Measurements from ENCODE around the gene RAC2.
A peak's percentile ranks its signal among the peaks of the same experiment; 100 is the strongest.

Gene RAC2

DNA sequence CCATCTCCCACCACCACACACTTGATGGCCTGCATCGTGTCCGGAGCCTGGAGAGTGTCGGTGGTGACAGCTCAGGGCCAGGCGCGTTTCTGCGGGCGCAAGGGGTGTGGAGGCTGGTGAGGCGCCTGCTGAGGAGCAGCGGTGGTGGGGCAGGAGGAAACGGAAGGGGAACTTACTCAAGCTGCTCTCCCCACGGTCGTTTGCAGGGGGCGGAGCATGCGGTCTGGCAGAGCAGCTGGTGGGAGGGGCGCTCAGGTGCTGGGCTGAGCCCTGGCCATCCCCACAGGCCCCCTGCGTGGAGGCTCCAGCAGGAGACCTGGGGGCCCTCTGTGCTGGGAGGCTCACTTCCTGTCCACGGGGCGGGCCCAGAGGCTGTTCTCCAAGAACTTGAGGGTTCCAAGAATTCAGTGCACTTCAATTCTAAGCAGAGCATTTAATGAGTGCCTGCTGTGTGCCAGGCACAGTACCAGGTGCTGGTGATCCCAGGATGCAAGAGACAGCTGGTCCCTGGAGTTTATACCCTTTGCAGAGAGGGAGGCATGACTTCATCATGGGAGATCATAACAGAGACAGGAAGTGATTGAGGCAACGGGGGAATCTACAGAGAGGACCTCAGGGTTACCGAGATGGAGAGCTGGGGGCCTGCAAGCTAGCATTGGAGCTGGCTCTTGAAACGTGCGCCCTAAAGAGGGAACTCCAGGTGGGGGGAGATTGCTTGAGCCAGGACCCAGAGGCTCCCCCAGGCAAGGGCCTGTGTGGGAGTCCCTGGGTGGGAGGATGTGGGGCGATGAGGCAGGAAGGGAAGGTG, at the start of gene RAC2:
Gene RAC2, minus strand, starts transcription at position 156 of the 808 bp plus-strand sequence. Its CDS starts 121 bp downstream, at position 35.
- DNase-seq, result no peak

DNA sequence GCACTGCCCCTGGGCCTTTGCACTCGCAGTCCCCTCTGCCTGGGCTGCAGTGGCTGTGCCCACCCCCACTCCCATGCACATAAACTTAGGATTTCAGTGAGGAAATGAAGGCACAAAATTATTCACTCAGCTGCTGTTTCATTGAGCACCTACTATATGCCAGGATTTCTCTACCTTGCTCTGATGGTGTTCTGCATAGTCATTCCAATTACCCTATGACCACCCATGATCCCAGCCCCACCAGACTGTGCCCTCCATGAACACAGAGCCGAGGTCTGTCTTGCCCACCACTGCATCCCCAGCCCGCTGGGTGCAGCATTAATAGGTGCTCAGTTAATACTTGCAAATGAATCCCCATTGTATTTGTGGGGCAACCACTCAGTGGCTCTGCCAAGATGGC, 49.1 kb upstream of the RAC2 start:
- DNase-seq, result no peak

DNA sequence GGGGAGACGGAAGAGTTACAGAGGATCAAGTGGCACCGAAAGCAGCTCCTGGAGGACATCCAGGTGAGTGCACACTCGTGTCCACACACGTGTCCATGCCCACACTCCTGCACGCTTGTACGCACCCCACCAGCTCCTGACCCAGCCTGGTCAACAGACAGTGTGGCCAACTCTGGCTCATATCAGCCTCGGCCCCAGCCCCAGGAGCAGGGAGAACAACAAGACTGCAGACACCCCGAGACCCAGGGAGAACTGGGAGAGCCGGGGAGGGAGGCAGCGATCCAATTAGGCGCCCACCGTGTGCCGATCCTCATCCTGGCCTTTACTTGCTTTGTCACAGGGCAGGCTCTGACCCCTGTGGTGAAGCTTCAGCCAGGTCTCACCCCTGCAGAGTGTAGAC, 48.6 kb upstream of the RAC2 start:
- DNase-seq, result no peak

DNA sequence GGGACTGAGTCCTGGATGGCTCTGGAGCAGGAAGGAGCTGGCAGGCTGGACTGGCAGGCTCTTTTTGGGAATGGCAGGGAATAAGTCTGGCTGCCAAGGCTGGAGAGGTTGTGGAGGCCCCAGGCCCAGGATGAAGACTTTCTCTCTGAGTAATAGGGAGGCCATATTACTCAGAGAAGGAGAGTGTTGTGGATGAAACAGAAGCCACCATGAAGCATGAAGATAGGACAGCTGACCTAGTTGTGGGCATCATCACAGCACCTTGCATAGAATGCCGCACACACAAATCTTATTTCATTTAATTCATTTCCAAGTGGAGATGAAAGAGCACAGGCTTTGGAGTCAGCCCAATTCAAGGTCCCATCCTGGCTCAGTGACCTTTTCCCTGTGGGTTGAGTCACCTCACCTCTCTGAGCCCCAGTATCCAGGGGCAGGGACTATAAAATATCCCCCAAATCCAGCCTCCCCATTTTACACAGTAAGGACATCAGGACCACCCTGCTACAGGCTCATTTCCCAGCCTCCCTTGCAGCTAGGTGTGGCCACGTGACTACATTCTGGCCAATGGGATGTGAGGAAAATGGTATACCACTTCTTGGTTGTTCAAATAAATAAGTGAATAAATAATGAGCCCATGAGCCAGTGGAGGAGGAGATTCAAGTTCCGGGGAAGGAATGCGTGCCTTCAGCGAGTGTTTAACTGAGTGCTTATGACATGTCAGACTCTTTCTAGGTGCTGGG, 47.7 kb upstream of the RAC2 start:
- no peak for DNase-seq

DNA sequence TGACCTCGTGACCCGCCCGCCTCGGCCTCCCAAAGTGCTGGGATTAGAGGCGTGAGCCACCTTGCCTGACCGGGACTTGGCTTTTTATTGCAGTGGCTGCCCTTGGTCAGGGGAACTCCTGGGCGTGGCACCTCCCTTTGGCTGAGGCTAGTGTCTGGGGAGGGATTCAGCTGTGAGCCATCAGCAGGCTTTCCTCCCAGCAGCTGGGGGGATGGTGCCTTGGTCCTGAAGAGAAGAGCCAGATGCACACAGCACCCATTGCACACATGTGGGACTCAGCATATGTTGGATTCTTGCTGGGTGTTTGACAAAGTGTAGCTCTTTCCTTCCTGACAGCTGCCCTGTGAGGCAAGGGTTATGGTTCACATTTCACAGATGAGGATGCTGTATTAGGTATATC, 46.7 kb upstream of the RAC2 start:
- no peak for DNase-seq

DNA sequence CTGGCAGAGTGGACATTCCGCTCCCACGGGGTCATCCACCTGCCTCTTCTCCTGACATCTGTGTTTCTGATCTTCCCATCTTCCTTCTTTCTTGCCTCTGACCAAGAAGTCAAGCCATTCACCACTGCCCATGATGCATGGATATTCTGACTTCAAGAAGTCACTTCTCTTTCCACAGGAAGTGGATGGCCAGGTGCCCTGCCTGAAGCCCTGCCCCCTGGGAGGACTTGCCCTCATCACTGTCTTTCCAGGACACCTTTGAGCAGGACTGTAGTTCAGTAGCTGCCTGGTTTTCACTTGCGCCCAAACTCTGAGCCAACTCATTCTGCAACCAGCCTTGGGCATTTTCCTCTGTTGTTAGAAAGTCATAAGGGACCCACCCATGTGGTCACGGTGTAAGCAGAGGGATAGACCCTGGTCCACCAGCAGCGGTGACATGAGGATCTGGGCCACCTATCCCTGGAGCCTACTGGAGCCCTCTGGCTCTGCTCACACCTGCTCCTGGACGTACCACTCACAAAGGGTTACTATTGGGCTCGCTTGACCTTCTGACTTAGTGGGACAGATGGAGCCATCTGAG, 45.2 kb upstream of the RAC2 start:
- DNase-seq, result no peak

DNA sequence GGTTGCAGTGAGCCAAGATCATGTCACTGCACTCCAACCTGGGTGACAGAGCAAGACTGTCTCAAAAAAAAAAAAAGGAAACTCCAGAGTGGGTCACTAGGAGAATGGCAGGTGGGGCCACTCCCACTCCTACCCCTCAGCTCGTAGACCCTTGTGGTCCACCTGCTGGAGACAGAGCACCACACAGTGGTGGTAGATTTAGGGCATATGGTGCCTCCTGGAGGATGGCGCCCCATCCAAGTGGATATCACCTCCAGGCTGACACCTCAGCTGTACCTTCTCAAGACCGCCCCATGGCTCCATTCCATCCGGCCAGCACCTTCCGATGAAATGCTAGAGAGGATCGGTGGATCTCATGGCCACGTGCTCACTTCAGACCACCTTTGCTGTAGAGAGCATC, 44.5 kb upstream of the RAC2 start:
- no peak for DNase-seq

DNA sequence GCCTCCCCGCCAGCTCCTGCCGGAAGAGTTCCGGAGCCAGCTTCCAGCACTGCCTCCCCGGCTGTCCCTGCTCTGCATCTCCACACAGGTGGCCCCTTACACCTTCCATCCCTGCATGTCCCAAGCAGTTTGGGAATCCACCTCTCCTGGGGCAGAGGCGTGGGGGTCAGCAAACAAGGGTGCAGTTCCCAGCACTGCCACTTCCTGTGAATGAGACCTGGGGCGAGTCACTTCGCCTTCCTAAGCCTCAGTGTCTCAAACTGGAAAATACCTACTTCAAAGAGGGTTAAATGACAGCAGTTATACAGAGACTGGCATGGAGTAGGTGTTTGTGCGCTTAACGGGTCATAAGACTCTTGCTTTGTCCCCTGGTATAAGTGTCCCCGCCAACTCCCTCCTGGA, 43.5 kb upstream of the RAC2 start:
- DNase-seq, result no peak

DNA sequence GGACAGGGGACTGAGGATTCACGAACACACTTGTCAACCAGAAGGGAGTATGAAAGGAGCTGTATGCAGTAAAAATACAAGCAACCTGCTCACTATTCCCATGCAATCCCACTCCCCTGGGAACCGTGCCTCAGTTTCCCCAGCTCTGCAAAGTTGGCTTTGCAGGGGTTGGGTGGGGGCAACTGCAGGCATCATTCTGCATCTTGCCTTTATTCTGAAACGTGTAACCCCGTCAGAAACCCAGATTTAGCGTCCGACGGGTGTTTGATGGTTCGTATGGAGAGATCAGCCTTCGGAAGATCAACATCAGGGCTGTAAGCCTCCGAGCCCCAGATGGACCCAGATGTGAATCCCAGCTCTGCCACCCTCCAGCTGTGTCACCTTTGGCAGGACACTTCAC, 41.9 kb upstream of the RAC2 start:
- DNase-seq, result no peak

DNA sequence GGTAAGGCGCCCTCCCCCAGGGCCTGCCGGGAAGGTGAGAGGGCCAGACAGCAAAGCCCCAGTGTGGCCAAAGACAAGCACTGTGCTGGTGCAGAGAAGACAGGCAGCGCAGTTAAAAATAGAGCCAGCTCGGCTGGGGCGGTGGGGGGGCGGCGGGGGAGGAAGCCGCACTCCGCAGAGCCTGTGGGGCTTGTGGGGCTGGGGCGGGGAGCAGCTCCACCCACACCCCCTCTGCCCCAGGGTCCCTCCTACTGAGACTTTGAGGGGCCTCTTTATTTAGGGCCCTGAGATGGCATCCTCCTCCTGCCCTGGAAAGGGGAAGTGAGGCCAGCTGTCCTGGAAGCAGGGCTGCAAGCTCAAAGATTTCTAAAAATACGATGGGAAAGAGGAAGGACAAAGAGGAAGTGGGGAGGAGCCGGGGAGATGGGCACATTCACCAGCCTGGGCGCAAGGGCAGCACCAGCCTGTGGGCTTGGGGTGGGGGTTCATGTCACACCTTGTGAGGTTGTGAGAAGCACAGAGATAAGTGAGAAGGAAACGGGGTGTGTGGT, 40.8 kb upstream of the RAC2 start:
- DNase-seq, result peak; percentile 58

DNA sequence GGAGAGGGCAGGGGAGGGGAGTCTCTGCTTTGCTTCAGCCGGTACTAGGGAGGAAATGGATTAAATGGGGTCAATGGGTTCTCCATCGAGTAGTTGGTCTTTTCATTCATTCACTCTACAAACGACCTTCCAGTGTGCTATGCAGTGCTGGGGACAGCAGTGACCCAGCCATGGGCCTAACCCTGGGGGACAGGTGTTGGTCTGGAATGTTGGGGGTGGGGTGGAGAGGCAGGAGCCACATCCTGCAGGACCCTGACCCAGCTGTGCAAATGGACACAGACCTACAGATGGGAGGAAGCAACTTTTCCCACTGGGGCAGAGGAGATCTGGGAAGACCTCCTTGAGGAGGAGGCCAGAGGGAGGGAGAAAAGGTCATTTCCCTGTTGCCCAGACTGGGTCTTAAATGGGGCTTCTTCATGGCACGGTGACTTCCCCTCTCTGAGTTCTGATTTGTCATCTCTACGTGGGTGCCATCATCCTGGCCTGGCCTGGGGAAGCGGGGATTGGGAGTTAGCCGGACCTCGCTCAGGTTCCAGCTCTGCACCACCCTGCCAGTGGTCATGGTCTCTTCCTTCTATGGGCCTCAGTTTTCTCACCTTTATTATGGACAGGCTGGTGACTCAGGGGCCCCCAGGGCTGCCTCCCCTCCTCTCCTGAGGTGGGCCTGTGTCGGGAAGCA, 40.2 kb upstream of the RAC2 start:
- DNase-seq, result no peak

DNA sequence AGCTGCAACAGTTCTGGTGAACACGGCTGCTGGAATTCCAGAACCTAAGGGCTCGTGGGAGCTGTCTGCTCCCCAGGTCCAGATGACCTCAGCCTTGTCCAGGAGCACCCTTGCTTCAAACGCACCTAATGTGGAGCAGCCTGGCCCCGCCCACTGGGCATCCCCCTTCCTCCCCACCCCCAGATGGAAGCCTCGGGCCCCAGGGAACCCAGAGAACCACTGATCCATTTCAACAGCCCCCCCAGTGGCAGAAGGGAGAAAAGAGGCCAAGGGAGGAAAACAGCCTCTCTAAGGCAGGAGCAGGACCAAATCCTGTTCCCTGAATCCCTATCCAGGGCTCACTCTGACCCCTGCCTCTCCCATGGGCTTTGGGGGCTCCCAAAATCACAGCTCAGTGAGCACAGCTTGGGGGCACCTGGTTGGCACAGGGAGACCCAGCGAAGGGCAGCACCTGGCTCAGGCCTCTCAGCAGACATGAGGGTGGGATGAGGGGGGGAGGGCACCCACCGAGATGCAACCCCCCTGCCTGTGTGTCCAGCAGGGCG, 39.4 kb upstream of the RAC2 start:
- no peak for DNase-seq

DNA sequence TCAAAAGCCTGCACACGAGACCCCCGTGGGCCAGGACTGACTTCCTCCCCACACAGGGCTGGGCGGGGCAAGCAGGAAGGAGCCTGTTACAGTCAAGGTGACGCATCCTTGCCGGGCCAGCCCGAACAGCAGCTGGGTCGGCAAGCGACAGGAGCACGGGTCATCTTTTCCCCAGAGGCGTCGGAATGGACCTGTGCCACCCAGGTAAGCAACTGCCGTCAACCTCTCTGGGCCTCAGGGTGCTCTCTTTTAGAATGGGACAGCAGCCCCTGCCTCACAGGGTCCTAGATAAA, 38.3 kb upstream of the RAC2 start, which contains the start of gene CYTH4:
Gene CYTH4, plus strand, starts transcription at position 124 of the 293 bp plus-strand sequence. Its CDS starts 62 bp downstream, at position 186.
- no peak for DNase-seq

DNA sequence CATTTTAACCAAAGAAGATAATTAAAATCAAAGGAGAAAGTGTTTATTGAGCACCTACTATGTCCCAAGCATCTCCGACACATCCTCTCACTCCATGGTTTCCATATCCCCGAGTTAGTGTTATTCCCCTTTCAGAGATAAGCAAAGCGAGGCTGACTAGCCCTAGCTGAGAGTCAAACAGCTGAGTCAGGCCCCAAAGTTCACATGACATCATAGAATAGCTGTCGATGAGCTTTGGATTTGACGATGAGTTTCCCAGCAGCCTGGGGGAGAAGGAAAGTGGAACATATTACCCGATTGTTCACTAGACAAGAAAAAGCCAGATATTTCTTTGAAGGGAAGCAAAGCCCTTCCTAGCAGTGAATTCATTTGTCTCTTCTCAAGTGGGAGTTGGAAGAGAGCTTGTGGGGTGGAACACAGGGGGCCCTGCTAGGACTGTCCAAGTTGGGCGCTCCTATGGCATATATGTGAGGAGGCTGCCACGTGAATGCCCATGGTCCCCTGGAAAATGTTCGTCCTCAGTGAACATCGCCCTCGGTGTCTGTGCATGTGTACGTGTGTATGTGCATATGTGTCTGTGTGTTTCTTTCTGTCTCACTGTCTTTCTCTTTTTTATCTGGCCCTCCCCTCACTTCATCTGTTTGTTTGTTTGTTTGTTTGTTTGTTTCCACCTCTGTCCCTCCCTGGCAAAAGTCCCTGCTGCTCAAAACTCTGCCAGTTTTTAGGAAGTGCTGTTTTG, 37.7 kb upstream of the RAC2 start:
- DNase-seq, result no peak

DNA sequence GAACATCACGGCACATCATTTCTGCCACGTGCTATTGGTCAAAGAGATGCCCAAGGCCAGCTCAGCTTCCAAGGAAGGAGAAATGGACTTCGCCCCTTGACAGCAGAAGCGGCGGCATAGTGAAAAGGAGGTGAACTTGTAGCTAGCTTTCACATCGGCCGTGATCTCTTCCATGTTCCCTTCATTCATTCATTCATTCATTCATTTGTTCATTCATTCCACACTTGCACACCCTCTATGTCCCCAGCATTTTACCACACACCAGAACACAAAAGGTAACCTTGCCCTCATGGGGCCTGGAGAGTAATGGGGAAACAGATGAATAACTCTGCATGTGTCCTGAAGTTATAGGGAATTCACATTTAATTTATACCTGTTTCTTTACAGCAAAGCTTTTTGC, 37.1 kb upstream of the RAC2 start:
- no peak for DNase-seq

DNA sequence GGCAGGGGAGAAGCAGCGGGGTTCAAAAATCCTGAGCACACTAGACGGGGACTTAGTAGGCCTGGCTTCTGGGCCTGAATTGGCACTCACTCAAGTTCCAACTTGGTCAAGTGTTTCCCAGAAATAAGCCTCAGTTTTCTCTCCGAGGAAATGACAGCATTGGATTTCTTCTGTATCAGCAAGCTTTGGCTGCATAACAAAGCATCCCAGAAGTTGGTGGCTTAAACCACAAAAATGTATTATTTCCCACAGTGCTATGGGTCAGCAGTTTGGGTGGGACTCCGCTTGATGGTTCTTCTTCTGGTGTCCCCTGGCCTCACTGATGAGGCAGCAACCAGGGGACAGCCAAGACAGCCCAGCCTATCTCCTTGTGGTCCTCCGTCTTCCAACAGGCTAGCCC, 36.6 kb upstream of the RAC2 start:
- no peak for DNase-seq

DNA sequence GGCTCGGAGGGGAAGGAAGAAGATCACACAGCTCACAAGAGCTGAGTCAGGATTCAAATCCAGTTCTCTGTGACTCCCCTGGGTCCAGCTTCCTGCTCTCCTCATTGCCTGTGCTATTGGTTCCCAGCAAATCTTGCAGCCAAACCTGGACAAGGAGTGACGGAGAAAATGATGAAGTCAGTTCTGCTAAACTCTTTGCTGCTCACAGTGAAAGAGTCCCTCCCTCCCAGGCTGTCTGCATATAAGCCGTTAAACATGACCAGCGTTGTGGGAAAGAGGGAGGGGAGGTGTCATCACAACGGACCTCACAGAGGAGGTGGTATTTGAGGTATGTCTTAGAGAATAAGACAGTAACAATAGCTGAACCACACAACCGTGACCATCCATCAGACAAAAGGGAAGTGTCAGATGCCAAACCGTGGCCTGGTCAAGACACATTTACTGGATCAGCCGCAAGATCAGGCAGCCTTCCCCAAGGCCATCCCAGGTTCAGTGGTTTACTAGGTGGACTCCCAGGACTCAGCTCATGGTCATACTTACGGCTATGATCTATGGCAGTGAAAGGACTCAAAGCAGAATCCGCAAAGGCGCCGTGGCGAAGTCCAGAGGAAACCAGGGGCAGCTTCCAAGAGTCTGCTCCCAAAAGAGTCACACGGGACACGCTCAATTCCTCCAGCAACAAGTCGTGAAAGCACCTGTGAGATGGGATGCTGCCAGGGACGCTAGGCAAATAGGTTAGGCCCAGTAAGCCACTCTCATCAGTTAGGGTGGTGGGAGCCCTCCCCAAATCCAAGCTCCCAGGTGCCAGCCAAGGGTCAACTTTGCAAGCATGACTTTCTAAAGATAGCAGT, 35.5 kb upstream of the RAC2 start:
- no peak for DNase-seq

DNA sequence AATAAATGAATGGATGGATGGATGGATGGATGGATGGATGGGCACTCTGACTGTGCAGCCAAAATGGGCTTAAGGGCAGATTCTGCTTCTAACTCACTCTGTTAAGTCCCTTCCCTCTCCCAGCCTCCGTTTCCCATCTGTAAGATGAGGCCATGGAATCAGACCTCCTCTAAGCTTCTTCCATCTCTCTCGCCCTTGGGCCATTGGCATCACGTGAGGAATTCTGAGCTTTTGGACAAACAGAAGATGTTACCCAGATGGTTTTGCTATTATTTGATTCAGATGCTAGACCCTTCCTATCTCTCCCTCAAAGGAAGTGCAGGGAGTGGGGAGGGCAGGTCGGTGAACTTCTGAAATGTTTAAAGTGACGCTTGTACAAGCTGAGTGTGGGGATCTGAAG, 34.2 kb upstream of the RAC2 start:
- DNase-seq, result no peak

DNA sequence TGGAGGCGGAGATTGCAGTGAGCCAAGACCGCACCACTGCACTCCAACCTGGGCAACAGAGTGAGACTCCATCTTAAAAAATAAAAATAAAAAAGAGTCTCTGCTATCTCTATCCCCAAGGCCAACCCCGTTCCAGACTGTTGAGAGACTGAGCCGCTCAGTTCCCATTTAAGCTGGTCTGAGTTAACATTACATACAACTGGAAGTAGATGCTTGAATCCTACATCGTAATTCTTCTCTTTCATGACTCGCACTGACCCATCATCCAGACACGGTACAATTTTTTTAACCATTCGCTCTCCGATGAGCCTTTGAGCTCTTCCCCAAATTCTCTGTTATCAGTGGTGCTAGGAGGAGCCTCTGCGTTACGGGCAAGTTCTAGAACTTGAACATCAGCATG, 33.3 kb upstream of the RAC2 start:
- DNase-seq, result no peak

DNA sequence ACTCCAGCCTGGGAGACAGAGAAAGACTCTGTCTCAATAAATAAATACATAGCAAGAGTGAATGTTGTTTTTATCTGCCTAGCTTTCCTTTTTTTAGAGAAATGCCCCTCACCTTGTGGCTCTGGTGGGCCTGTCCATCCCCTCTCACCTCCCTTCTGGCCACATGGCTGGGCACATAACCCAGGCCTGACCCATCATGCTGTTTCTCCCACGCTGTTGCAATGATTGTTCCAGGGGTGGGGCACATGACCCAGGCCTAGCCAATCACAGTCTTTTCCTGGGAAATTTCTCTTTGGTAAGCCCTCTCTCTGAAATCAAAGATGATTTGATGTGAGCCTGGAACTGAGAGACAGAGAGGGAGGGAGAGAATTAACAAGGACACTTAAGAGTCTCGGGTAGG, 32.7 kb upstream of the RAC2 start:
- DNase-seq, result no peak

DNA sequence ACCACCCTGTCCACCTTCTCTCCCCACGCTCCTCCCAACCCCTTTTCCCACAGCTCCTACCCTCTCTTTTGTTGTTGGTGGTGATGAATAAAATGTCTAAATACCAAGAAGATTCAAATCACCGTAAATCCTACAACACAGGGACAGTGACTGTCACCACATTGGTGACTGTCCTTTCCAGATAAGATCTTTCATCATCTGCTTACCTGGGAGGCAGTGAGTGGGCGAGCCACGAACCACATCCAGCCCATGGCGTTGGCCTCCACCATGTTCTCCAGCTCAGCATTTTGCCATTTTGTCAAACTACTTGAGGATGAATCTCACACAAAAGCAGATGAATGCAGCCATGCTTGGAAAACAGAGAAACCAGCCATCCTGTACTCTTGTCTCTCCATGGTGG, 31.6 kb upstream of the RAC2 start:
- no peak for DNase-seq

All from left hindlimb (tissue), 1 donor.